ENCODE measurements around the gene ZNF609.

Gene ZNF609

GRCh38 chr15:64712353-64712752, 252.0 kb downstream of the ZNF609 start:
- DNase-seq (ENCODE audit: extremely low read depth, low read depth) = no peak
- no peak for TF ChIP-seq CTCF (IDR thresholded peaks at IDR 0.05; ENCODE audit: low read depth, low read length)

GRCh38 chr15:64713592-64713991, 253.2 kb downstream of the ZNF609 start:
- DNase-seq (ENCODE audit: extremely low read depth, low read depth) = no peak
- TF ChIP-seq CTCF (IDR thresholded peaks at IDR 0.05; ENCODE audit: low read depth, low read length) = no peak

GRCh38 chr15:64716452-64716851, 256.1 kb downstream of the ZNF609 start:
- no peak for TF ChIP-seq CTCF (IDR thresholded peaks at IDR 0.05; ENCODE audit: low read depth, low read length)
- DNase-seq (ENCODE audit: extremely low read depth, low read depth) = no peak

- TF ChIP-seq CTCF (IDR thresholded peaks at IDR 0.05; ENCODE audit: low read depth, low read length) = no peak
- DNase-seq (ENCODE audit: extremely low read depth, low read depth) = no peak
Observed at GRCh38 chr15:64717130-64717529, 256.8 kb downstream of the ZNF609 start.

GRCh38 chr15:64717735-64718495, 257.5 kb downstream of the ZNF609 start:
- TF ChIP-seq CTCF (IDR thresholded peaks at IDR 0.05; ENCODE audit: low read depth, low read length) = no peak
- DNase-seq (ENCODE audit: extremely low read depth, low read depth) = no peak

GRCh38 chr15:64720188-64720587, 259.8 kb downstream of the ZNF609 start:
- no peak for TF ChIP-seq CTCF (IDR thresholded peaks at IDR 0.05; ENCODE audit: low read depth, low read length)
- DNase-seq (ENCODE audit: extremely low read depth, low read depth) = no peak

- DNase-seq (ENCODE audit: extremely low read depth, low read depth) = no peak
- no peak for TF ChIP-seq CTCF (IDR thresholded peaks at IDR 0.05; ENCODE audit: low read depth, low read length)
Observed at GRCh38 chr15:64730151-64730550, 269.8 kb downstream of the ZNF609 start.
